CD1c-positive myeloid dendritic cell (primary cell): ENCODE data around the gene LATS2.

Source experiments
- DNase-seq: peaks from one replicate; pipeline ENCODE4 v3.0.0-alpha.2; 2016; ENCODE audit errors: extremely low spot score

Gene LATS2

GRCh38 chr13:21048901-21049698 is 12.3 kb downstream of the LATS2 start:
- DNase-seq, result no peak

DNA sequence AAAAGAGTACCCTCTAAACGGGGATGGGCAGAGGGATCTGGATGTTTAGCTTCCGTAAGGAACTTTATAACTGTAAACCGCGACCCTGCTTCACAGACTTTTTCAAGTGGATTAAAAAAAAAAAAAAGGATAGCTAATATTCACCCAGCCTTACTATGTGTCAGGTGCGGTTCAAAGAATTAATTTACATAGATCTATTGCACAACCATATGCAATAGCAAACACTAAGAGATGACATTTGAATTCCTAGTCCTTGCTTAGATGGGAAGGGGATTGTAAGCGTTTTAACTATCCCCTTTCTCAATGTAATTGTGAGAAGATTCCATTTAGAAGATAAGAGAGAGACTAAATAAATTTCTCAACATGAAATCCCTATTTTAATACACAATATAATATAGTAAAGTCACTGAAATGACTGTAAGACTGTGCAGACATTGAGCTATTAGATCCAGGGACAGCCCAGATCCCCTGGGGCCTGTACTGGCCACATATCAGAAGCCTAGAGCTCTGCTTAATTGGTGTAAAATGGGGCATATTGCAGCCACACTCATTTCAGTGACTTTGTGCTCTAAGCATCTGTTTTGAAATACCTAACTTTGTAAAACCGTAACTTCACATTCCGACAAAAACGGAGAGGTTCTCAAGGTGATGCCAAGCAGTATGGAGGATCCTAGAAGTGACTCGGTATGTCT is 13.6 kb downstream of the LATS2 start:
- DNase-seq, result no peak

- no peak for DNase-seq
These were observed 14.3 kb downstream of the LATS2 start for GRCh38 chr13:21047087-21047486.

GRCh38 chr13:21046203-21046602 is 15.2 kb downstream of the LATS2 start:
- DNase-seq, result no peak

DNA sequence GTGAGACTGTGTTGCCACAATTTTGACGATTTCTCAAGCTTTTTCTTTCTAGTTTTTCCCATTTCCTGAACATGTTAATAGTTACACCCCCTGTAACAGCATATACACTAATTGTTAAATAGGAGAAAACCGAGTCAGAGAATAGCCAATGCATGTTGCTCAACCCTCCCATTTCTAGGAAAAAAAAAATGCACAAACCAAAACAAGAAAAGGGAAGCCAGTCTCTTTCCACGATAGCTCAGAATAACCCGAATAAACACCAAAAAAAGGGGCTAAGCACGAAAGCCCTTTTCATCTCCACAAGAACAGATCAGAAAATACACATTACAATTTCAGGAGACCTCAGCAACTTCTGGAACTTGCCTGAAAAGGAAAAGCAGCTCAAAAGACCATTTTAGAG is 16.3 kb downstream of the LATS2 start:
- DNase-seq, result peak; percentile 52

- DNase-seq, result no peak
These were observed 17.5 kb downstream of the LATS2 start for GRCh38 chr13:21043898-21044297.

DNA sequence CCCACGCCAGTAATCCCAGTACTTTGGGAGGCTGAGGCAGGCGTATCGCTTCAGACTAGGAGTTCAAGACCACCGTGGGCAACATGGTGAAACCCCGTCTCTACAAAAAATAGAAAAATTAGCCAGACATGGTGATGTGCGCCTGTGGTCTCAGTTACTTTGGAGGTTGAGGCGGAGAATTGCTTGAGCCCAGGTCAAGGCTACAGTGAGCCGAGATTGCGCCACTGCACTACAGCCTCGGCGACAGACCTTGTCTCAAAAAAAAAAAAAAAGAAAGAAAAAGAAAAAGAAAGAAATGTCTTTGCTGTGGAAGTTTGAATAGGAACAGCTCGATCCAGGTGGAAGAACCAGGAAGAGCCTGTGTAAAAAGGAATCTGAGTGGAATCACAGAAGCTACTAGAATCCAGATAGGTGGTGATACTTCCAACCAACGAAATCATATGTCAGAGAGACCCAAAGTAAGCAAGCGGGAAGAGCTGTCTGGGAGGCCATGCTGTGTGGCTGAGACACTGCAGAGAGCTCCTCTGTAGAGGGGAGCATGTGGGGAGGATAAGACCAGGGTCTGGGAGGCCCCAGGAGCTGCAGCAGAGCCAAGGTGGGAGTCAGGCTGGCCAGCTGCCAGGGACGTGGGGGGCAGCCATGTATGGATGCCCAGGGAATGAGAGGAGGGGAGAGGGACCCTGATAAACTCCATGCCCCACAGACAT is 21.1 kb downstream of the LATS2 start:
- DNase-seq, result no peak

DNA sequence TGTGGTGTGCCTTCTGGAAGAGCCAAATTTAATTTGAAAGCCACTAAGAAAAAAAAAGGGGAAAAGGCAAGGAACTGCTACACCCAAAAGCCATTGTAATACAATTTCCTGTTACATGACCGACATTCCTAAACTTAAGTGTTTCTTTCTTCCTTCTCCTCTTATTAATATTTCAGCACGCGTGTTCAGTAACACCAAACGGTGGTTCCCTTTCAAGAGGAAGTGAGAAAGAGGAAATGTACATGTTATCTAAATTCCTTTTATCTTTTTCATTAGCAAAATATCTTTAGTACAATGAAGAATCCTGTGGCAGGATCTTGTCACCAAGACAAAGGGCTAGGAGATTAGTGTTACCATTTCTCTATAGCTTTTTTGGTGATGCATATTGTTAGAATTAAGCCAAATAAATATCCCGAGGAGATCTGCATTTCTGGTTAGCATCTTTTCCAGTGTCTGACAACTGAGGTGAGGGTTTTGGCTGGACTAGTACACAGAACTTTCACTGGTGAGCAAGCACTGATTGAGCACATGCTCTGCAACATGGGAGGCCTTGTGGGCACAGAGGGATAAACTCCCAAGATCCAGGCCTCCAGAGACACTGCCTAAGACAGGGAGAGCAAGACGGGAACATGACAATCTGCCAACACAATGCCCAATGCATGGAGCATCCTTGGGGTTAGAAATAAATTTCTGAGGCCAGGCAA is 22.1 kb downstream of the LATS2 start:
- peak; percentile 58 for DNase-seq

- no peak for DNase-seq
These were observed 23.7 kb downstream of the LATS2 start for GRCh38 chr13:21037656-21038055.

DNA sequence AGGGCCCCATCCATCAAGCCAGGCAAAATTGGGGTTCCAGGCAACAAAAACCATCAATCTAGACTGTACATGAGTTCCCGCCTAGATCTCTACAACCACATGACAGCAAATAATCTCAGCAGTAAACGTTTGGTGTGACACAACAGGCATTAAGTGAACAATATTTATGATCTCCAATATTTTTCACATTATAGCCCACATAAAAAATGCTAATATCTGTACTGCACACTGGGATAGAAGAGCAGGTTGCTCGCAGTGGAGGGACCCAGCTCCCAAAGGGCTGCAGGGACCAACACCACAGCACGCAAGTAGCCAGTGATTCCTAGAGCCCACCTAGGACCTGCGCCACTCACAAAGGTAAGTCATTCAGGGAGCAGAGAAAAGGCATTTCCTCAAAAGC is 25.9 kb downstream of the LATS2 start:
- DNase-seq, result no peak

DNA sequence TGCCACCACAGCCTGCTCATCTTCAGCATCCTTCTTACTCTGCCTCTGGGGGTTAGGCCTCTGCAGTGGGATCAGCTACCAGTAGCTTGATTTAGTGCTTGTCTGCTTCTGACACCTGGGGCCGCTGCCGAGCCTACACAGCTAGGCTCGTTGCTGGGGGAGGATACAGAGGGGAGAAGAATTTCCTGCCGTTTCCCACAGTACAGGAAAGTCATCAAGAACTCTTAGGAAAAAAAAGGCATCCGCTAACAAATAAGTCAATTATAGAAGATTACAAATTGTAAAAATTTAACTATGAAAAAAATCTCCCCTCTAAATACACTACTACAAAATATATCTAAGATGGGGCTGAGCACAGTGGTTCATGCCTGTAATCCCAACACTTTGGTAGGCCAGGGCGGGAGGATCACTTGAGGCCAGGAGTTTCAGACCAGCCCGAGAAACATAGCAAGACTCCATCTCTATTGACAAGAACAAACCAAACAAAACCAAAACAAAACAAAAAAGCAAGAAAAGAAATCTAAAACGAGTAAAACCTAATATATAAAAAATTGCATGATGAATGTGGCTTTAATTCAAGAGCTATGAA is 26.7 kb downstream of the LATS2 start:
- DNase-seq, result no peak

GRCh38 chr13:21033856-21034602 is 27.4 kb downstream of the LATS2 start:
- no peak for DNase-seq

DNA sequence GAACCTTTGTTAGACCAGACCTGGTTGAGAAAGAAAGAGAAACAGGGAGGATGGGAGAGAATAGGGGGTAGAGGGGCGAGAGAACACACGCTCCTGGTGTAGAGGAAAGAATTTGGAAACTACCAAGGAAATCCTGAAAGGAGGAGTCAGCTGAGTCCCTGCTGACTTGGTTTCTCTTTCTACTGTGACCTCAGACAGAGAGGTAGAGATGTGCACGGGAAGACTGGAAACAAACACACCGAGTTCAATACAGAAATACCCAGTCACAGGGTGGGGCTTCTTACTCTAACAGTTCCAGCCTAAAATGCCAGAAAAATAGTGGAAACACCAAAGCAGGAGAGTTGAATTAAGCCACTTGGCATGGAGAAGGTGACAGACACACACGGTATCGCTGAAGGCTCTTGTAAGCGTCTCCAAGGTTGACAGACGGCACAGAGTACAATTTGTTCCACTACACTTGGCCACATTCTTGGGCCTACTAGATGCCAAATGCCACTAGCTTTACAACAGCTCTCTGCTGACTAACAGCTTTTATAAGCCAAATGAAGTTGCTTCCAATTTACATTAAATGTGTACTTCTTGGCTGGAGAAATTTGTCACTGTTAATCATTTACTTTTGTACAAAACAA is 28.1 kb downstream of the LATS2 start:
- no peak for DNase-seq

GRCh38 chr13:21032656-21033055 is 28.7 kb downstream of the LATS2 start:
- no peak for DNase-seq

DNA sequence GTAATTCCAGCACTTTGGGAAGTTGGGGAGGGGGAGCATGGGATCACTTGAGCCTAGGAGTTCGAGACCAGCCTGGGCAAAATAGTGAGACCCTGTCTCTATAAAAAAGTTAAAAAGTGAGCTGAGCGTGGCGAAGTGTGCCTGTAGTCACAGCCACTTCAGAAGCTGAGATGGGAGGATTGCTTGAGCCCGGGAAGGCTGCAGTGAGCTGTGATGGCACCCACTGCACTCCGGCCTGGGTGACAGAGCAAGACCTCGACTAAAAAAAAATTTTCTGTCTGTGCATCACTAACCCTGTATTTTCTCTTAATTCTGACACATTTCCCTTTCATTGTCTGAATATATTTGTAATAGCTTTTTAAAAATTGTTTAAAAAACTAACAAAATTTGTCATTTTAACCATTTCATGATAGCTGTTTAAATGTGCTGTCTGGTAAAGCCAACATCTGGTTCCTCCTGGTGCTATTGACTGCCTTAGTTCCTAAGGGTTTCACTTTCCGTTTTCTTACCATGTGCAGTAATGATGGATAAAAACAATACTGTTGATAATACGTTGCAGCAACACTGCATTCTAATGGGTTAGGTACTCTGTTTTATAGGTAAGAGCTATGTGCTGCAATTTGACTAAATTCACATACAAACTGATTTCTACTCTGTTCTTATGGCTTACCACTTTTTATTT is 29.7 kb downstream of the LATS2 start:
- no peak for DNase-seq

DNA sequence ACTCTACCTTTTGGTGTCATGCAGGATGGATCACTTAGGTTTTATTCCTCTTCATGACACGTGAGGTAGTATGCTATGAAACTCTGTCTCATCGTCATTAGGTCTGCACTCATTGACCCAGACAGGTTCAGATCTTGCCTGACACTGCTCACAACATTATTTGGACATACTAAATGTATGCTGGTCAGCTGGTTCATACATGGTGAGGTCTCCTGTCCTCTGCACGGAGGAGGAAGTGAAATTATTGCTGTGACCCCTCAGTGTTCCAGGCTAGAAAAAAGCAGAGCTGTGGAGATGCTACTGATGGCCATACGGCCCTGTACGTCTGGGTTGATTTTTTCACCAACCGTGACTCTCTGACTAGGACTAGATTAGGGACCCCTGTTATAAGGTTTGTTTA is 35.8 kb downstream of the LATS2 start:
- no peak for DNase-seq

- no peak for DNase-seq
These were observed 39.1 kb downstream of the LATS2 start for GRCh38 chr13:21022056-21022979.

DNA sequence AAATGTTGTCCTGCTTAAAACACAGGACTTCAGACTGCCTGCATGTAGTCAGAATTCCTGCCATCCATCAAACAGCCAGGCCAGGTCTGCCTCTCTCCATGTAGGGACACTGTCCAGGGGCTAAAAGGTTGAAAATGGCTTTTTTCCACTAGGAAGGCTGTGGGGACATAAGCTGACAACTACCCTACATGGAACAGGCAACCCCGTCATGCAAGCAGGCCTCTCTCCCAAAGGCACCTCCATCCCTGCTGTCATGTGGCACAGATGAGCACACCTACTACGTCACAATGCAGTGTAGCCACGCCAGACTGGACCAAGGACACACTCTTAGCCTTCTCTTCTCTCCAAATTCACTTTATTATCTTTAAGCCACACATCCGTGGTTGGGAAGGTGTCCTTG is 40.8 kb downstream of the LATS2 start:
- DNase-seq, result no peak

GRCh38 chr13:21020176-21020575 is 41.2 kb downstream of the LATS2 start:
- DNase-seq, result no peak
